Measurements from ENCODE around the gene MICB. TPM values are rescaled to one million over a fixed set of nuclear protein-coding genes. Genes with fewer than 3 reads are reported as not detected.

MICB gene
- total RNA-seq, 1 experiment from 2014 or later = 21.7 TPM

DNA sequence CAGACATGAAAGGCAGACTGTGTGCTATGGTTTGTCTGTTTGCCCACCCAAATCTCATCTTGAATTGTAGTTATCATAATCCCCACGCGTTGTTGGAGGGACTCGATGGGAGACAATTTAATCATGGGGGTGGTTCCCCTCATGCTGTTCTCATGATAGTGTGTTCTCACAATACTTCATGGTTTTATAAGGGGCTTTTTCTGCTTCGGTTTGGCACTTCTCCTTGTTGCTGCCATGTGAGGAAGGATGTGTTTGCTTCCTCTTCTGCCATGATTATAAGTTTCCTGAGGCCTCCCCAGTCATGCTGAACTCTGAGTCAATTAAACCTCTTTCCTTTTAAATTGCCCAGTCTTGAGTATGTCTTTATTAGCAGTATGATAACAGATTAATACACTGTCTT, 47.2 kb upstream of the MICB start:
- no peak overlapping the region for H3K4me3 ChIP-seq (replicated peaks in 1 of 2; ENCODE audit: low read depth in 1 of 2, low read length in 2 of 2)
- no peaks in the 10 kb centered on the region for H4K20me1 ChIP-seq (ENCODE audit: insufficient read depth)
- no peaks in the 10 kb centered on the region for H3K9me2 ChIP-seq (ENCODE audit: insufficient read depth)
- H2AFZ ChIP-seq (ENCODE audit: low read depth, low read length, poor library complexity, severe bottlenecking) = no peak overlapping the region
- no TSS peak for BruUV-seq (replicated peaks)
- no peaks in the 10 kb centered on the region for H3K4me1 ChIP-seq (ENCODE audit: control insufficient read depth in 1 of 2, insufficient read depth in 2 of 2, low read length in 2 of 2)
- no peak overlapping the region for H3K4me2 ChIP-seq (ENCODE audit: low read length)
- no peak for TF ChIP-seq CTCF (IDR thresholded peaks at IDR 0.05 in 2 of 3, conservative IDR thresholded peaks at IDR 0.05 in 1 of 3; ENCODE audit: borderline replicate concordance in 1 of 3, insufficient read depth in 1 of 3, low read depth in 2 of 3, low read length in 2 of 3)
- no peak for TF ChIP-seq CBX3 (IDR thresholded peaks at IDR 0.05; ENCODE audit: low read depth)
- no peak for TF ChIP-seq ZFX (IDR thresholded peaks at IDR 0.05)
- no peak for TF ChIP-seq CEBPB (IDR thresholded peaks at IDR 0.05; ENCODE audit: low read depth)
- ChIA-PET POLR2A (no interaction called here), CTCF (no interaction called here), RAD21 (ENCODE audit: low non-redundant PET in 1 of 2, low total read pairs in 2 of 2, uncharacterized antibody in 2 of 2, unreplicated experiment in 2 of 2) (no interaction called here)
- ATAC-seq = no peak
- no peak overlapping the region for H3K9ac ChIP-seq (ENCODE audit: low read length)
- no peaks in the 10 kb centered on the region for H3K79me2 ChIP-seq (ENCODE audit: insufficient read depth, low read length)
- no peaks in the 10 kb centered on the region for H3K9me3 ChIP-seq (ENCODE audit: control insufficient read depth in 1 of 2, insufficient read depth in 1 of 2, low read depth in 1 of 2, low read length in 2 of 2)
- no peak overlapping the region for H3K27ac ChIP-seq (ENCODE audit: low read depth, low read length)
- intact Hi-C loops (cut with micrococcal nuclease) = no loop called here
- no peak for DNase-seq (ENCODE audit: low read depth, low spot score)
- H3K27me3 ChIP-seq (ENCODE audit: insufficient read depth, low read length) = no peaks in the 10 kb centered on the region
- no peaks in the 10 kb centered on the region for H3K36me3 ChIP-seq (ENCODE audit: control insufficient read depth in 1 of 2, insufficient read depth in 2 of 2, low read length in 2 of 2)

- intact Hi-C loops (cut with micrococcal nuclease) = no loop called here
- ATAC-seq (no peak), DNase-seq (ENCODE audit: low read depth, low spot score) (no peak)
- H3K9me2 ChIP-seq (ENCODE audit: insufficient read depth) = no peaks in the 10 kb centered on the region
- H3K27me3 ChIP-seq (ENCODE audit: insufficient read depth, low read length) = no peaks in the 10 kb centered on the region
- H3K27ac ChIP-seq (ENCODE audit: low read depth, low read length) = no peak overlapping the region
- CTCF ChIA-PET = interaction anchor here (1.7 kb wide), 1 partner anchor 10 kb away, joined by 7 read pairs; no protein-coding TSS in a partner anchor
- no peaks in the 10 kb centered on the region for H4K20me1 ChIP-seq (ENCODE audit: insufficient read depth)
- no peak for TF ChIP-seq JUND (IDR thresholded peaks at IDR 0.05)
- no peak for TF ChIP-seq ELF1 (IDR thresholded peaks at IDR 0.05; ENCODE audit: borderline replicate concordance, low read depth)
- no peak for TF ChIP-seq SIN3A (IDR thresholded peaks at IDR 0.05; ENCODE audit: low read depth)
- POLR2A ChIA-PET = no interaction called here
- H3K4me3 ChIP-seq (replicated peaks in 1 of 2; ENCODE audit: low read depth in 1 of 2, low read length in 2 of 2) = no peak overlapping the region
- BruUV-seq (replicated peaks) = no TSS peak
- no peak overlapping the region for H2AFZ ChIP-seq (ENCODE audit: low read depth, low read length, poor library complexity, severe bottlenecking)
- RAD21 ChIA-PET (ENCODE audit: low non-redundant PET in 1 of 2, low total read pairs in 2 of 2, uncharacterized antibody in 2 of 2, unreplicated experiment in 2 of 2) = no interaction called here
- no peaks in the 10 kb centered on the region for H3K9me3 ChIP-seq (ENCODE audit: control insufficient read depth in 1 of 2, insufficient read depth in 1 of 2, low read depth in 1 of 2, low read length in 2 of 2)
- H3K9ac ChIP-seq (ENCODE audit: low read length) = no peak overlapping the region
- no peaks in the 10 kb centered on the region for H3K4me1 ChIP-seq (ENCODE audit: control insufficient read depth in 1 of 2, insufficient read depth in 2 of 2, low read length in 2 of 2)
- H3K4me2 ChIP-seq (ENCODE audit: low read length) = no peak overlapping the region
- H3K36me3 ChIP-seq (ENCODE audit: control insufficient read depth in 1 of 2, insufficient read depth in 2 of 2, low read length in 2 of 2) = no peaks in the 10 kb centered on the region
- no peaks in the 10 kb centered on the region for H3K79me2 ChIP-seq (ENCODE audit: insufficient read depth, low read length)
Observed at GRCh38 chr6:31452859-31453258, 45.1 kb upstream of the MICB start.

Data from HCT116 (cell line).